GM21737 (cell line): Measurements from ENCODE around the gene CIROP.
A peak's percentile ranks its signal among the peaks of the same experiment; 100 is the strongest.
"Not testable (repeated sequence)": the region's sequence is repeated elsewhere in the genome, so short reads cannot be mapped to it uniquely, and the experiment has no call there.

Source experiments
- ATAC-seq: cut with Tn5 transposase; IDR thresholded peaks from one replicate; pipeline ENCODE4 v1.9.1; 2021; ENCODE audit warnings: mild to moderate bottlenecking, moderate library complexity; ENCODE audit not compliant: unreplicated experiment

Gene CIROP

GRCh38 chr14:23114120-23114458 is 9.3 kb upstream of the CIROP start:
- no peak for ATAC-seq

- ATAC-seq, result no peak
Observed at GRCh38 chr14:23113431-23114119, 8.8 kb upstream of the CIROP start.

- no peak for ATAC-seq
Observed at GRCh38 chr14:23112359-23113178, 7.8 kb upstream of the CIROP start.

- ATAC-seq, result no peak
Observed at GRCh38 chr14:23110579-23111365, 6.0 kb upstream of the CIROP start.

- ATAC-seq, result no peak
Observed at GRCh38 chr14:23109769-23110168, 5.0 kb upstream of the CIROP start.

GRCh38 chr14:23108169-23108568 is 3.4 kb upstream of the CIROP start:
- not testable (repeated sequence) for ATAC-seq

GRCh38 chr14:23107620-23108019 is 2.8 kb upstream of the CIROP start:
- ATAC-seq, result not testable (repeated sequence)

GRCh38 chr14:23106747-23107045 is 1.9 kb upstream of the CIROP start:
- ATAC-seq, result no peak

GRCh38 chr14:23105348-23105824 is 597 bp upstream of the CIROP start:
- no peak for ATAC-seq

GRCh38 chr14:23104070-23104590 is 659 bp downstream of the CIROP start:
- no peak for ATAC-seq

- no peak for ATAC-seq
Observed at GRCh38 chr14:23103581-23103980, 1.2 kb downstream of the CIROP start.

GRCh38 chr14:23102801-23103200 is 2.0 kb downstream of the CIROP start:
- ATAC-seq, result no peak

- ATAC-seq, result no peak
Observed at GRCh38 chr14:23101986-23102625, 2.7 kb downstream of the CIROP start.

- ATAC-seq, result no peak
Observed at GRCh38 chr14:23101213-23101970, 3.4 kb downstream of the CIROP start.

- no peak for ATAC-seq
Observed at GRCh38 chr14:23099212-23099861, 5.5 kb downstream of the CIROP start.

GRCh38 chr14:23097786-23098185 is 7.0 kb downstream of the CIROP start:
- ATAC-seq, result no peak

- ATAC-seq, result peak; percentile 88
Observed at GRCh38 chr14:23095196-23096108, 9.3 kb downstream of the CIROP start, which contains the start of gene C14orf119. Gene C14orf119 (plus strand): TSS chr14:23095505. CDS start chr14:23097659, 2,154 bp downstream.

- ATAC-seq, result peak; percentile 27
Observed at GRCh38 chr14:23094666-23095195, 10.1 kb downstream of the CIROP start, which contains the start of gene ACIN1. Gene ACIN1 (minus strand): TSS chr14:23095136. CDS start chr14:23095112, 24 bp downstream.
